GM18951 (cell line): Measurements from ENCODE around the gene ENO4.

Experiments
- POLR2A ChIP-seq: IDR thresholded peaks from 4 replicates; pipeline ENCODE4 v1.6.1; 2011; ENCODE audit warnings: mild to moderate bottlenecking; ENCODE audit not compliant: insufficient read length, insufficient read depth; ENCODE audit errors: extremely low read depth
- in situ Hi-C: fragments of 300-500 bp; cut with MboI; formaldehyde crosslinking; loops from one replicate; pipeline ENCODE4 v1.12.0; 2022; ENCODE audit warnings: low sequenced_read_pairs, mixed read lengths, inconsistent platforms; ENCODE audit not compliant: unreplicated experiment

ENO4 gene

DNA sequence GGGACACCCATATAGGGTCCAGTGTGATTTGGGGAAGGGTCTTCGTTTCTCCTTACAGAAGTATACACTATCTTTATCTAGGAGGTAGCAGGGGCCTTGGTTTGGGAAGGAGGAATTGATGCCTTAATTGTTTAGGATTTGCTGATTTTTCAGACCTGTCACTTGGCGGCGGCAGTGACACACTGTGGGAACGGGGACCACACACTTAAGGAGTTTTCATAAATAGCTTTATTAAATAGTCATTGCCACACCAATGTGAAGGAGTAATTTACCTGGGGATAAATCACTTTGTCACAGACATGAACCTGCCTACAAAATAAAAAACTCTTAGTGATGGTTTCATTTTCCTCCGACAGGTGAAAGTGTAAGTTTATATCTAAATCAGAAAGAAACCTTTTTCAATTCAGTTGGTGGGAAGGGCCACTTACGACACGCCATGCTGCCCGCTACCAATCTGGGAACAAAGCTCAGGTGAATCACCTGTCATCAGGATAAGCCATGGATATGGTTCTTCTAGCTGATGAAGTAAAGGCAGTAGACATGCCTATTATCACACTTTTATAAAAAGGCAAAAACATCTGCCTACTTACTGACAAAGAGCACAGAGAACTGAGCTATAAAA lies 12.3 kb upstream of the ENO4 start:
- TF ChIP-seq POLR2A = no peak
- in situ Hi-C loops = no loop called here

DNA sequence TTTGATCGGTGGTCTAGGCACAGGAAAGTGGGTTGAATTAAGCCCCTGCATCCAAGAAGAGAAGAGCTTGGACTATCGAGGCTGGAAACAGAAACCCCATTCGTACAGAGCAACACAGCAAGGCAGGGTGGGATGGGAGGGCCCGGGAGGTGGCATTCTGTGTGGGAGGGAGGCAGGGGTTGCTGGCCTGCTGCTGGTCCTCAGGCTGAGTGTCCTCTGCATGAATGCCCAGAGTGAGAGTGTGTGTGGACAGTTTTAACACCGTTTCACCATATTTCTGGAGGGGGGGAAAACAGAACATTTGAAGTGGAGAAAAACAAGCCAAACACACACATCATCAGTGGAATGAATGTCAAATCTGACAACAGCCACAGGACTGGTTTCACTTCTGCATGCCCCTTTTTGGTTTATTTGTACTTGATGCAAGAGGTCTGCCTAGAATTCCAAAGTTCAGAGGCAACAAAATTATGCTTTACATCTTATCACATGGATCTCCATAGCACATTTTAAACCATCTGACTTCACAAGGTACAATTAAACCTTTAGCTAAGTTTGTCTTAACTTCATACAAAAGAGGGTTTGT lies 11.1 kb upstream of the ENO4 start:
- TF ChIP-seq POLR2A = no peak
- in situ Hi-C loops = no loop called here

DNA sequence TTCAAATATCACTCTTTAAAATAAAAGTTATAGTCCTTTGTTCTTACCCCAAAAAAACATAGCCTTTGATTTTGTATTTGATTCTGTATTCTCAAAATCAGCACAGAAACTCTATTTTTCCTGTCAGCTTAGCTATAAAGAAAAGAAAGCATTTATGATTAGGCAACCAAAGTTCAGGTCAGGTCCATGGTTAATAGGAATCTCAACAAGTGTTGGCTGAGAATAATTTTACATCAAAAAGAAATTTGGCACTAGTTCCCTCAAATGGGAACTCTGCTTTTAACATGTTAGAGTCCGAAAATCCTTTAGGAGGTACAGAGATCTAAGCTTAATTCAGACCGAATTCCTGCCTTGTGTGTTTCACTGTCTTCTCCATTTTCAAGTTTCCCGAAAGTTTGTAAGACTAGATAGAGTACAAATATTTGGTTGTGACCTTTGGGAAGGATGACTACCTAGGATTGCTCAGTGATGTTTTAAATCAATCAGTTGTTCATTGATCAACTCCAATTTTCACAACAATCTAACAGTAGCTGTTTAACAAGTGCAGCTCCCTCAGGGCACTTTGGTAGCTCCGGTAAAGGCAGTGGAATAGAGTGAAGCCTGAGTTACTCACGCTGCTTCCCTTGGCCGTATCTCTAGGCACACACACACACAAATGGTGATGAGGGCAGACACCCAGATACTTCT lies 8.8 kb upstream of the ENO4 start:
- in situ Hi-C loops = no loop called here
- no peak for TF ChIP-seq POLR2A

DNA sequence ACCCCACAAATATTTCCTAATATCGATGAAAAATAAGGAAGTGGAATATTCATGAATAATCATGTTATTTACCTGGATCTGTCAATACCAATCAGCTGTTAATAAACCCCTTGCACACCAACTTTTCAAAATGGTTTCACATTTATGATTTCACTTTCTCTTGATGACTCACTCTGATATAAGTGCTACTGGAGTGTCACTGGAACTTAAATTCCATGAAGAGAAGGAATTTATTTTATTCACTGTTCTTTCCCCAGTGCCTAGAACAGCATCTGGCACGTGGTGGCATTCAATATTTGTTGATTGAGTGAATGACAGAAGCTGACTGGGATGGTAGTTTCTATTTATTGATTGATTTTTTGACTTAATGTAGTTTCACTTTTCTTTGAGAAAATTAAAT lies 3.5 kb upstream of the ENO4 start:
- in situ Hi-C loops = no loop called here
- TF ChIP-seq POLR2A = no peak

DNA sequence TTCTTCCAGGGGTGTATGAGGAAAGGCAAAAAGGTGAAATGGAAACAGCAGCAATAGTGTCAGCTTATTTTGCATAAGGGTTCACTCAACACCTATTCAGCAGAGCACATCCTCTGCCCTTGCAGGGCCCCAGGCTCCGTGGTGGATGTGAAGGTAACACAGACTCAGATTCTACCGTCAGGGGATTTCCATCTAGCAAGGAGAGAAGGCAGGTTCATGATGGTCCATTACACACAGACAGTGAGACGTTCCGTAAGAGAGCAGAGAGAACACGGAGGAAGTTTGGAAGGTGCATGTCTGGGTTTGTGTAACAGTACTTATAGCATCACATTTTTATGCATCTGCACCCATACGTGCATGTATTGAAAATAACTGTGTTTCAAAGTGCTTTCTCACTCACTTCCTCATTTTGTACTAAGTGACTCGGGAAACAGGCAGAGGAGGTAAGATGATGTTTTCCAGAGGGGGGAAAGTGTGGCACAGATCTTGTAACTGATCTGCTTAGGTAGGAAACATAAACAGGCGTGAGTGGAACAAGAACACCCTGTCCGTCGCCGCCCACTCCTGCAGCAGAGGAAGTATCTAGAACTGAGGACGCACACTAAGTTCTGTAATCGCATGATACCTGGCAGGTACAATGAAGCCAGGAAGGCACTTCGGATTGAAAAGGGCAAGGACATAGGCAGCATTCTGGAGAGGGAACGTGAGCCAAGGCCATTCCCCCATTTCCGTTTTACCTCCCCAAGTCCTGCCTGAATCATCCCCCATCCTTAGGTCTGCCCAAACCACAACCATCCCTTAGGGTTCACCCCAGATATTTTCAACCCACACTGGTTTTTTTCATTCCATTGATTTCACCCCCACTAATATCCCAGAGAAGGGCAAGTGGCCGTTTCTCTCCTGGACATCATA lies 1.0 kb upstream of the ENO4 start:
- in situ Hi-C loops = no loop called here
- TF ChIP-seq POLR2A = no peak

DNA sequence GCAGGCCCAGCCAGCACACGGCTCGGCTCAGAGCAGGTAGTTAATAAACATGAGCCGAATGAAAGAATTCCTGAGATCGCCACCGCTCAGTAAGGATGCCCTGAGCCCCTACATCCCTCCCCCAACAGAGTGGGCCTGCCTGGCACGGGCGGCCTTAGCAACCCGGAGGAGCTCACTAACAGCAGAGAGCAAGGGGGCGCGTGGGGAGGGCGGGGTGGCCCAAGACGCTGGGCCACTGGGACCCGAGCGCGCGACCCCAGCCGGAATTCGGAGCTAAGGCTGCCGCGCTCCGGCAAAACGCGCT lies 403 bp upstream of the ENO4 start:
- no peak for TF ChIP-seq POLR2A
- in situ Hi-C loops = no loop called here

DNA sequence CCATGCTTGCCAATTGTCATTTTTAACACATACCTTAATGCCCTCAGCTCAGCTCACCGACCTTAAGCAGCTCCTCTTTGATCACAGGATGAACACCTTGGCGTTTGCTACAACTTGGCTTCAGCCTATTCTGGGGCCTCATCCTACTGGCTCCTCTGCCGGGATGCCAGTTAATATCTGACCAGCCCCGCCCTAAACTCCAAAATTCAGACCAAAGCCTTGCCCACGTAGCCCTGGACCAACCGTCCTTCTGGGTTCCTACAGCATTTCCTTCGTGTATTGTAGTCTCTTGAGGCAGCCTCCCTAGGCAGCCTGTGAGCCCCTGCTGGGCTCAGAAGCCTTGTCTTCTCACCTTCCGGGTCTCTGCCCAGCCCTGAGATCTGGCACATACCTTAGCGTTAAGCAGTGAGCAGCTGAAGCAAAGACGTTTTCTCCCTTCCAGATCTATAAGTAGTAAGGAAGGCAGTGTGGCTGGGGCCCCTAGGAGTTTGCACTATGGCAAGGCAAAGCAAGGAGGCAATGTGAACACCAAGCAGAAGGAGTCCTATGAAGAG lies 836 bp downstream of the ENO4 start:
- TF ChIP-seq POLR2A = no peak
- in situ Hi-C loops = no loop called here

DNA sequence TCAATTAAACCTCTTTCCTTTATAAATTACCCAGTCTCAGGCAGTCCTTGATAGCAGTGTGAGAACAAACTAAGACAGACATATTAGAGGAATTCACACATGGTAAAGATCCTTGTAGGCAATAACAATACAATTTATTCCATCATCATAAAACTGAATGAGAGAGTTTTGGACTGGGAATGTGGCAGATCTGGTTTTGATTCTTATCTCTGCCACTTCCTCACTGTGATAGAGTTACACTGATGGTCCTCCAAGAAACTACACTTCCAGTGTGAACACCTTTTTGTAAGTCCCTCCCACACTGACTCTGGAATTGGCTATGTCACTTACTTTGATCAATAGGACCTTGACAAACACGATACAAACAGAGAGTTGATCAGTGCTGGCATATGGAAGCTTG lies 2.9 kb downstream of the ENO4 start:
- in situ Hi-C loops = no loop called here
- TF ChIP-seq POLR2A = no peak

DNA sequence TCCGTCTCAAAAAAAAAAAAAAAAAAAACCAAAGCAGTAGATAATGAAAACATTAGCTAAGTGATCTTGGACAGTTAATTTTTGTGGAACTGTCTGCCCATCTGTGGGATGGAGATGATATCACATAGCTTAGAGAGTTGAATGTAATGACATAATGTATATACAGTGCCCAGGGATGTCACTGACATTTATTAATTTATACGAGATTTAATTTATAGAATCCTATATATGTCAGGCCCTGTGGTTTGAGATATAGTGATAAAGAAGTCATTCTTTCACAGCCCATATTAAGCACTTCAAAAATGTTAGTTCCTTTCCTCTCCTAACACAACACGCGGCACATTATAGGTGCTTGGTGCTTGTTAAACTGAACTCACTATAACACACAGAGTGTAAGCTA lies 4.0 kb downstream of the ENO4 start:
- in situ Hi-C loops = no loop called here
- TF ChIP-seq POLR2A = no peak

DNA sequence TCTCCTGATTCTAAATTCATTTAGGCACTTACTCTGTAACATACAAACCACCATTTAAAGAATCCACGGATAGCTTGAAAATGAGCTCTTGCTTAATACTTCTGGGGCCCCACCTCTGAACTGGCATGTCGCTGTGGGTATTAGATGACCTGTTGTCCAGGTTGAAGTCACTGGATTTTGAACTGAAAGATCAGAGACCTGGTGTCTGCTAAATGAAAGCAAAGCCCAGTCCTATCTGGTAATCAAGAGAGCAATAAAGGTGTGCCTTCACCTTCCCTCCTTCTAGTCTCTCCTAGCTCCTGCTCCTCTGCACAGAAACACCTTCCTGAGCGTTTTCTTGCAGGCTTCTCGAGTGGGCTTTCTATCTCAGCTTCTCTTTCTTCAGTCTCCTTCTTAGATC lies 4.4 kb downstream of the ENO4 start:
- in situ Hi-C loops = no loop called here
- no peak for TF ChIP-seq POLR2A

DNA sequence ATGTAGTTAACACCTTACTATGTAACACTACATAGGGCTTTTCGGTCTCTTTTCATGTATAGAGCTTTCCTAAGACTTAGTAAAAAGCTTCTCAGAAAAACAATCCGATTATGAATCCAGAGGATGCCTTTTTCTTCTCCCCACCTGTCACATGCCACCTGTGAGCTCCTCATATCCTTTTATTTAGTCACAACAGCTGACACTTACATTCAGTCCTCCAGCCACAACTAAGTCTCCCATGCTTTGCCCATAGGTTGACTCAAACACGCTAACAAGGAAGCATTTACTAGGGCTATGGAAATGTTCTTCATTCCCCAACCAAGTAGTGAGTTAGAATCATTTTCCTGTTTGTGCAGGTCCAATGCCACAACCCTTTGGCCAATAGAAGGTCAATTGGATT lies 7.9 kb downstream of the ENO4 start:
- TF ChIP-seq POLR2A = no peak
- in situ Hi-C loops = no loop called here

DNA sequence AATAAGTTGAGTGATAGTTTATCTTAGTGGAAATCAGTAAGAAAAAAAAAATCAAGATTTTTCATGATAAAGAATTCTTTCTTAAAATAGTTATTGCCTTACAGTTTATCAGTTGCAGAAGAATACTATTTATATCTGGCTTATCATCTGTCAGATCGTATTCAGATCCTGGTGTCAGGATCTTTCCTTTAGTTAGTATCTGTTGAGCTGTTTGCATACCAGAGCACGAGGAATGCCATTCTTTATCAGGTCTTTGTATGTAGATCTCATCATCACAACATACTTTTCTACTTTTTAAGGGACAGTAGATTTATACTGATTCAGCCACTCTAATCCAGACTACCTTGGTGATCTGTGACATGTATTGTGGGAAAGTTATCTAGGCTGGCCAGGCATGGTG lies 12.5 kb downstream of the ENO4 start:
- in situ Hi-C loops = no loop called here

DNA sequence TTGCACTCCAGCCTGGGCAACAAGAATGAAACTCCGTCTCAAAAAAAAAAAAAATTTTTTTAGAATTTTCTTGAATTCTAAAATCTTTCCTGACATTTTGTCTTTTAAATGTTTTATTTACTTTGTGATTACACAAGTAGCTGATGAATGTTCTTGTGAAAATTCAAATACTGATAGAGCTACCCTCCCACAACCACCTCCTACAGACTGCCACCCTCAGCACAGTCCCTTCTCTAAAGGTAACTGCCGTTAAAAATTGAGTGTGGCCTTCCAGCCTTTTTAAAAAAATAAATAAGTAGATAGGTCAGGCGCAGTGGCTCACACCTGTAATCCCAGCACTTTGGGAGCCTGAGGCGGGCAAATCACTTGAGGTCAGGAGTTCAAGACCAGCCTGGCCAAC lies 15.1 kb downstream of the ENO4 start:
- in situ Hi-C loops = no loop called here

More for the DNA sequence above, 12.5 kb downstream of the ENO4 start:
- TF ChIP-seq POLR2A = no peak

More for the DNA sequence above, 15.1 kb downstream of the ENO4 start:
- no peak for TF ChIP-seq POLR2A
